ENCODE results near the gene MCAT.

The MCAT gene

GRCh38 chr22:43173566-43173965 is 30.4 kb upstream of the MCAT start:
- DNase-seq (ENCODE audit: low spot score) = no peak

- DNase-seq (ENCODE audit: low spot score) = no peak
Measured at GRCh38 chr22:43172191-43172590, 29.0 kb upstream of the MCAT start.

GRCh38 chr22:43171607-43172006 is 28.4 kb upstream of the MCAT start:
- DNase-seq (ENCODE audit: low spot score) = no peak

GRCh38 chr22:43171019-43171491 is 27.9 kb upstream of the MCAT start:
- DNase-seq (ENCODE audit: low spot score) = no peak

- no peak for DNase-seq (ENCODE audit: low spot score)
Measured at GRCh38 chr22:43170131-43170480, 26.9 kb upstream of the MCAT start.

GRCh38 chr22:43169310-43170130 is 26.3 kb upstream of the MCAT start:
- no peak for DNase-seq (ENCODE audit: low spot score)

GRCh38 chr22:43168471-43169309 is 25.5 kb upstream of the MCAT start:
- no peak for DNase-seq (ENCODE audit: low spot score)

GRCh38 chr22:43167001-43167589 is 23.9 kb upstream of the MCAT start:
- no peak for DNase-seq (ENCODE audit: low spot score)

- DNase-seq (ENCODE audit: low spot score) = no peak
Measured at GRCh38 chr22:43166132-43166930, 23.1 kb upstream of the MCAT start.

GRCh38 chr22:43164636-43165035 is 21.4 kb upstream of the MCAT start:
- no peak for DNase-seq (ENCODE audit: low spot score)

GRCh38 chr22:43163241-43163795 is 20.1 kb upstream of the MCAT start:
- DNase-seq (ENCODE audit: low spot score) = no peak

GRCh38 chr22:43162412-43163150 is 19.4 kb upstream of the MCAT start:
- no peak for DNase-seq (ENCODE audit: low spot score)

GRCh38 chr22:43160497-43161126 is 17.4 kb upstream of the MCAT start:
- DNase-seq (ENCODE audit: low spot score) = no peak

- no peak for DNase-seq (ENCODE audit: low spot score)
Measured at GRCh38 chr22:43159484-43160178, 16.4 kb upstream of the MCAT start.

GRCh38 chr22:43158778-43159483 is 15.7 kb upstream of the MCAT start:
- no peak for DNase-seq (ENCODE audit: low spot score)

- no peak for DNase-seq (ENCODE audit: low spot score)
Measured at GRCh38 chr22:43157874-43158546, 14.8 kb upstream of the MCAT start.

GRCh38 chr22:43156413-43156812 is 13.2 kb upstream of the MCAT start:
- DNase-seq (ENCODE audit: low spot score) = no peak

- no peak for DNase-seq (ENCODE audit: low spot score)
Measured at GRCh38 chr22:43155789-43156188, 12.6 kb upstream of the MCAT start.

All from pons (tissue), 1 donor.